OCI-LY3 (cell line): ENCODE results near the gene CDH23.

Experiments
- EZH2phosphoT487 ChIP-seq: fragments of 200-600 bp; shearing (Covaris generic); IDR thresholded peaks from 2 replicates; pipeline ENCODE4 v1.6.1; 2018; ENCODE audit warnings: antibody characterized with exemption, mixed run types, low read depth
- TF ChIP-seq, protein P1 (sequence below): fragments of 200-600, 300-600 bp; sonication (generic); IDR thresholded peaks from 2 replicates; pipeline ENCODE4 v1.5.1; 2014; ENCODE audit warnings: antibody characterized with exemption, low read length, low read depth

DNA sequence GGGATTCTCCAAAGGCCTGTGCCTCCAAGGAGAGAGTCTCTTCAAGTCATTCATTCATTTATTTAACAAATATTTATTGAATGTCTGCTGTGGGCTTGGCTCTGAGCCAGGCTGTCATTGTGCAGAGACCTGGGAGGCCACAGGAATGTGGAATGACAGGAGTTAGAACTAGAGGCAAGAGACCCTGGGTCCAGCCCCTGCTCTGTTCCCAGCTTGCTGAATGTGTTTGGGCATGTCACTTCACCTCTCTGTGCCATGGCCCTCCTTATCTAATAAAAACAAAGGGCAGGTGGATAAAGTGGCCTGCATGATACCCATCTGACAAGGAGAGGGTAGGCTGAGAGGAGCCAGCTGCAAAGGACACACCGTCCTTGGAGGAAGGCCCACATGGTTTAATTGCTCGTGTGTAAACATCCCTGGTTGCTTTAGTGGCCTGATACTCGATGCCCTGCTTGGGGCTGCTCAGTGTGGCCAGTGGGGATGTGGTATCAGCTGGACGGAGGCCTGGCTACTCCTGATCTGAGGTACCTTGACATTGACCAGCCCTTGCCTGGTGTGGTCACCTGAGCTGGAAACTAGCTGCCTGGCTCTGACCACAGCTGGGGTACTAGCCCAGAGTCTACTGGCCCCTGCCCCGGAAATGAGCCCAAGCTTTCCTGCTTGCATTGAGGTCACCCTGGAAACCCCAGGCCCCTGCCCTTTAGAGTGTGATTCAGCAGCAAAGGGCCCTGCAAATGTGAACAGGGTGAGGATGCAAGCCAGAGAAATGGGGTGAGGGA, 116.2 kb downstream of the CDH23 start:
- TF ChIP-seq, protein P1, sequence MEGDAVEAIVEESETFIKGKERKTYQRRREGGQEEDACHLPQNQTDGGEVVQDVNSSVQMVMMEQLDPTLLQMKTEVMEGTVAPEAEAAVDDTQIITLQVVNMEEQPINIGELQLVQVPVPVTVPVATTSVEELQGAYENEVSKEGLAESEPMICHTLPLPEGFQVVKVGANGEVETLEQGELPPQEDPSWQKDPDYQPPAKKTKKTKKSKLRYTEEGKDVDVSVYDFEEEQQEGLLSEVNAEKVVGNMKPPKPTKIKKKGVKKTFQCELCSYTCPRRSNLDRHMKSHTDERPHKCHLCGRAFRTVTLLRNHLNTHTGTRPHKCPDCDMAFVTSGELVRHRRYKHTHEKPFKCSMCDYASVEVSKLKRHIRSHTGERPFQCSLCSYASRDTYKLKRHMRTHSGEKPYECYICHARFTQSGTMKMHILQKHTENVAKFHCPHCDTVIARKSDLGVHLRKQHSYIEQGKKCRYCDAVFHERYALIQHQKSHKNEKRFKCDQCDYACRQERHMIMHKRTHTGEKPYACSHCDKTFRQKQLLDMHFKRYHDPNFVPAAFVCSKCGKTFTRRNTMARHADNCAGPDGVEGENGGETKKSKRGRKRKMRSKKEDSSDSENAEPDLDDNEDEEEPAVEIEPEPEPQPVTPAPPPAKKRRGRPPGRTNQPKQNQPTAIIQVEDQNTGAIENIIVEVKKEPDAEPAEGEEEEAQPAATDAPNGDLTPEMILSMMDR, result no peak
- TF ChIP-seq EZH2phosphoT487, result no peak
